RWPE1 (cell line): Measurements from ENCODE around the gene IL6ST.

Source experiments
- CTCF ChIA-PET: fragments of 350-600 bp; sonication (Branson Sonifier 250); formaldehyde crosslinking; extraction: SDS; loops from one replicate; lab custom pipeline; 2021; lab: Yijun Ruan, JAX
- POLR2A ChIA-PET: fragments of 400-600 bp; formaldehyde crosslinking; extraction: SDS; loops from one replicate; lab custom pipeline; 2020; ENCODE audit warnings: antibody characterized with exemption; ENCODE audit not compliant: low non-redundant PET; lab: Yijun Ruan, JAX
- DNase-seq: peaks from one replicate; pipeline ENCODE4 v3.0.0; 2012; ENCODE audit warnings: low spot score
- H3K27ac ChIP-seq: fragments of 450-650 bp; 2 replicates; pipeline ENCODE4 v1.5.1; 2017
- TF ChIP-seq, protein P1 (sequence below): fragments of 450-650 bp; conservative IDR thresholded peaks from 2 replicates; pipeline ENCODE4 v1.5.1; 2017; ENCODE audit warnings: low read depth, mild to moderate bottlenecking

IL6ST gene

DNA sequence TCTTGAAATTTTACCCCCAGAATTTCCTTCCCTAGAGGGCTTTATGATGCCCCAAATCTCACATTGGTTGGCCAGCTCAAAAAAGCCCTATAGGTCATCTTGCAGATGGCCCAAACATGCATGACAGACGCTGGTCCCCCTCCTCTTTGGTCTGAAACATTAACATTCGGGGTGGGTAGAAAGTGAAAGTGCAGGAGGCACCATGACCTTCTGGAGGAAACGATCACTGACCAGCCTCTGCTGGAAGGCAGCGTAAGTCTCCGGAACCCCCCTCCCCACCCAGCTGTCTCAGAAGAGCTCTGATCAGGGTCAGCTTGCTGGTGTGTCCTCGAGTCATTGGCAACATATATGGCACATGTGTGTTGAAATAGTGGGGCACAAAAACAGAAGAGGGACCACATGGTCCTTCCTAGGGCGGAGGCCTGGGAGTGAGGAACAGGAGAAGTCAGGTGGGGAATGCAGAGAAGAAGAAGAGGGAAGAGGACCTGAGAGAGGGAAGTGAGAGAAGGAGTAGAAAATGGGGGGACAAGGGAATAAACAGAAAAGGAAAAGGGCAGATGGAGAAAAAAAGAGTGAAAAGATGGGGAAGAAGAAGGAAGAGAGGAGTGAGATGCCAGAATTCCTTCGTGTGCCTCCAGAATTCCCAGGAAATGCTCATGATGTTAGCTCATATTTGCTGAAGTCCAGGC, 97.4 kb downstream of the IL6ST start:
- CTCF ChIA-PET: interaction anchor here (0.5 to 1.1 kb wide), 3 partner anchors 22 to 186 kb away, joined by 3 to 5 read pairs (median 4); no protein-coding TSS in a partner anchor
- TF ChIP-seq, protein P1, sequence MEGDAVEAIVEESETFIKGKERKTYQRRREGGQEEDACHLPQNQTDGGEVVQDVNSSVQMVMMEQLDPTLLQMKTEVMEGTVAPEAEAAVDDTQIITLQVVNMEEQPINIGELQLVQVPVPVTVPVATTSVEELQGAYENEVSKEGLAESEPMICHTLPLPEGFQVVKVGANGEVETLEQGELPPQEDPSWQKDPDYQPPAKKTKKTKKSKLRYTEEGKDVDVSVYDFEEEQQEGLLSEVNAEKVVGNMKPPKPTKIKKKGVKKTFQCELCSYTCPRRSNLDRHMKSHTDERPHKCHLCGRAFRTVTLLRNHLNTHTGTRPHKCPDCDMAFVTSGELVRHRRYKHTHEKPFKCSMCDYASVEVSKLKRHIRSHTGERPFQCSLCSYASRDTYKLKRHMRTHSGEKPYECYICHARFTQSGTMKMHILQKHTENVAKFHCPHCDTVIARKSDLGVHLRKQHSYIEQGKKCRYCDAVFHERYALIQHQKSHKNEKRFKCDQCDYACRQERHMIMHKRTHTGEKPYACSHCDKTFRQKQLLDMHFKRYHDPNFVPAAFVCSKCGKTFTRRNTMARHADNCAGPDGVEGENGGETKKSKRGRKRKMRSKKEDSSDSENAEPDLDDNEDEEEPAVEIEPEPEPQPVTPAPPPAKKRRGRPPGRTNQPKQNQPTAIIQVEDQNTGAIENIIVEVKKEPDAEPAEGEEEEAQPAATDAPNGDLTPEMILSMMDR: no peak
- H3K27ac ChIP-seq: peak overlapping the region; percentile 14; the same call in 1 of the 2 replicates
- DNase-seq: no peak
- POLR2A ChIA-PET: no interaction called here

DNA sequence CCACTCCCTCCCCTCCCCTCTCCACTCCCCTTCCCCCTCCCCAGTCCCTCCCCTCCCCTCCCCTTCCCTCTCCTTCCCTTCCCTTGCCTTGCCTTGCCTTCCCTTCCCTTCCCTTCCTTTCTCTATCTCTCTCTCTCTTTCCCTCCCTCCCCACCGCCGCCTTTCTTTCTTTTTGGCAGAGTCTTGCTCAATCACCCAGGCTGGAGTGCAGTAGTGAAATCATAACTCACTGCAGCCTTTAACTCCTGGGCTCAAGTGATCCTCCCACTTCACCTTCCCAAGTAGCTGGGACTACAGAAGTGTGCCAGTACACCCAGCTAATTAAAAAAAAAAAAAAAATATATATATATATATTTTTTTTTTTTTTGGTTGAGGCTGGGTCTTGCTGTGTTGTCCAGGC, 98.1 kb downstream of the IL6ST start:
- H3K27ac ChIP-seq: no peak overlapping the region
- no peak for DNase-seq
- POLR2A ChIA-PET: no interaction called here
- CTCF ChIA-PET: interaction anchor here (0.6 to 1.1 kb wide), 3 partner anchors 22 to 186 kb away, joined by 3 to 4 read pairs (median 3); no protein-coding TSS in a partner anchor
- TF ChIP-seq, protein P1: no peak

DNA sequence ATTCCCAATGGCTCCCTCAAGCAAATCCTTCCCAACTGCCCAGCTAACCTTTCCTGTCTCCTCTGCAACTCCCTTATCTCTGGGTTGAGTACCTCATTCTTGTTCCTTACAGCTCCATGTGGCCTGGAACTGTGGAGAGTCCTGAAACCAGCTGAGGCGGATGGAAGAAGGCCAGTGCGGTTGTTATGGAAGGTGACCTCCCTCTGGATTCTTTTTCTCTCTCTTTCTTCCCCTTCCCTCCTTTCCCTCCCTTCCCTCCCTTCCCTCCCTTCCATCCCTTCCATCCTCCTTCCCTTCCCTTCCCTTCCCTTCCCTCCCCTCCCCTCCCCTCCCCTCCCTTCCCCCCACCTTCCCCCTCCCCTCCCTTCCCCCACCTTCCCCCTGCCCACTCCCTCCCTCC, 98.5 kb downstream of the IL6ST start:
- H3K27ac ChIP-seq: no peak overlapping the region
- ChIA-PET CTCF (interaction anchor here (0.6 kb wide), 1 partner anchor 22 kb away, joined by 3 read pairs; no protein-coding TSS in a partner anchor), POLR2A (no interaction called here)
- no peak for DNase-seq
- TF ChIP-seq, protein P1: no peak

DNA sequence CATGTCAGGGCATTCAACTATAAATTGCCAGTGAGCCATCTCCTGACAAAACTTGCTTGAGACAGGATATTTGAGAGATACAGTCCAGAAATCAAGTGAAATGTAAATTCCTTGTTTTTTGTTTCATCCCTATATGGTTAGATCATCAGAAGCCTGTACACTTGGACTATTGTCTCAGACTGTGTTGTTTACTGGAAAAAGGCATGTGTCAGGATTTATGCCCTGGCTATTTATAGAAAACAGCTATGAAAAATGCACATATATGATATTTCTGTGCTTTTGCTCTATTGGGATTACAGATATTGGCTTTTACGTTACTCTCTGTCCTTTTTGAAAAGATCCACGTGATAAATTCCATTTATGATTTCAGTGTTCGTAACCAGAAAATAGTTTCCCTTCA, 99.4 kb downstream of the IL6ST start:
- TF ChIP-seq, protein P1: no peak
- no peak for DNase-seq
- POLR2A ChIA-PET: no interaction called here
- no peak overlapping the region for H3K27ac ChIP-seq
- CTCF ChIA-PET: no interaction called here

DNA sequence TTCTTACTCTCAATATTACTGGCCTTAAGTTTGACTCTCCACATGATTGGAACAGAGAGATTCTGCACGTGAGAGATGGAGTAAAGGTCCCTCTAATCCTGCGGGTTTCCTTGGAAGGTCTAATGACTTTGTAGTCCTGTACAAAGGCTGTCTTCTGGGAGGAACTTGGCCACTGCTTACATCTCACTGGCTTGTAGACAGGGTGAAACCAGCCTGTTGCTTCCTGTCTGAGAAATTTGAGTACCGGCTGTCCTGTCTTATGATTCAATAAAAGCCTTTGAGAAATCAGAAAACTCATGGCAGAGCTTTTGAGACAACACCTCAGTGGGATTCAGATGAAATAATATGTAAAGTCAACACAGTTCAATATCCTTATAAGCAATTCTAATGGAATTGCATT, 100.6 kb downstream of the IL6ST start:
- ChIA-PET CTCF (interaction anchor here (0.7 kb wide), 1 partner anchor 28 kb away, joined by 4 read pairs; no protein-coding TSS in a partner anchor), POLR2A (no interaction called here)
- TF ChIP-seq, protein P1: no peak
- no peak for DNase-seq
- H3K27ac ChIP-seq: no peak overlapping the region

DNA sequence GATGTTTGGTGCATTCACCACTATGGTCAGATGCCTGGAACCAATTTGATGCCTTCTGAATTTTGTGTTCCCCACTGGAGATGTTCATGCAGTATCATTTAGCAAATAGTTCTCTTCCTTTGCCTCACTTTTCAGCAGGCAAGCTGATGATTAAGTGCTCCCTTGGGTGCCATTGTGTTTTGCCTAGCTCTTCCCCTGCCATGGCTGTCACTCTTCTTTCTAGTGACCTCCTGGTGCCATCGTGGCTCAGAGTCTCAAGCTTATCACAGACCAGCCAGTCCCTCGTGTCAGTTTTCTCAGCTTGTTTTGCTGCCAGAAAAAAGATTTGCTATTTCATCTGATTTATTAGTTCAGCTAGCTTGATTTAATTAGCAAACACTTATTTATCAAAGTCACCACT, 102.3 kb downstream of the IL6ST start:
- DNase-seq: no peak
- POLR2A ChIA-PET: no interaction called here
- CTCF ChIA-PET: interaction anchor here (1.0 kb wide), 1 partner anchor 13 kb away, joined by 3 read pairs; no protein-coding TSS in a partner anchor
- H3K27ac ChIP-seq: no peak overlapping the region
- TF ChIP-seq, protein P1: no peak
